ENCODE data around the gene BUD23. TPM values are rescaled to one million over a fixed set of nuclear protein-coding genes. Genes with fewer than 3 reads are reported as not detected.
A peak's percentile ranks its signal among the peaks of the same experiment; 100 is the strongest.

Gene BUD23
- total and polyA plus RNA-seq, 7 donors = 50.4 to 155 (median 96.2) TPM

DNA sequence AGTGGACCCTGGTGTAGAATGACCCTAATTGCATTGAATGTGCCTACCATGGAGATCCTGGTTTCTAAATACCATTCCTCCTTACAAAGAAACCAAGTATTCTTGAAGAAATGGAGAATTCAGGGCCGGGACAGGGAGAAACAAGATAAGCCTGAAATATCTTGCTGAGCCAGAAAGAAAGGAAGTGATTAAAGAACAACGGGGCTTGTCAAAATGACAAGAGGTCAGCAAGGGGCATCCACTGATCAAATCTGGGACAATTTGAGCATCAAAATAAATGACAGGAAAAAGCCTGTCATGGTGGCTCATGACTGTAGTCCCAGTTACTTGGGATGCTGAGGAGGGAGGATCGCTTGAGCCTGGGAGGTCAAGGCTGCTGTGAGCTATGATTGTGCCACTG, 47.1 kb downstream of the BUD23 start:
- Histone ChIP-seq H3K27ac (no peak overlapping the region), H3K4me1 (no peaks in the 10 kb centered on the region), H3K9me3 (no peaks in the 10 kb centered on the region), H3K36me3 (ENCODE audit: insufficient read depth in 1 of 2, low read depth in 1 of 2) (peaks cover 0 to under 1% of the 10 kb centered on the region in 2 donors), H3K27me3 (ENCODE audit: insufficient read depth in 3 of 3, low read length in 2 of 3) (no peaks in the 10 kb centered on the region), H3K4me3 (no peak overlapping the region)
- 33 to 54% (median 40%) methylated on average over 3 of the region's 3 CpGs for WGBS, 3 donors
- ATAC-seq (no peak), DNase-seq (no peak)
- intact Hi-C loops (cut with DNase I) = loop anchor here in 1 of 2 donors (10.0 kb wide), 1 partner anchor 124 kb away; no protein-coding TSS in a partner anchor
- TF ChIP-seq CTCF (IDR thresholded peaks at IDR 0.05) = no peak

GRCh38 chr7:73732397-73732796, 49.0 kb downstream of the BUD23 start:
- WGBS, 3 donors = 59 to 69% (median 63%) methylated on average over 2 of the region's 2 CpGs

GRCh38 chr7:73734619-73735527, 51.5 kb downstream of the BUD23 start:
- Histone ChIP-seq H3K4me1 (no peaks in the 10 kb centered on the region), H3K4me3 (no peak overlapping the region), H3K36me3 (ENCODE audit: insufficient read depth in 1 of 2, low read depth in 1 of 2) (peaks cover 4 to 20% of the 10 kb centered on the region in 2 donors), H3K27me3 (ENCODE audit: insufficient read depth in 3 of 3, low read length in 2 of 3) (no peaks in the 10 kb centered on the region), H3K9me3 (no peaks in the 10 kb centered on the region), H3K27ac (no peak overlapping the region)
- peak; percentile 67 to 84 for DNase-seq
- peak; percentile 52 for TF ChIP-seq CTCF (IDR thresholded peaks at IDR 0.05)
- intact Hi-C loops (cut with DNase I) = loop anchor here in 1 of 2 donors (10.0 kb wide), 1 partner anchor 120 kb away; no protein-coding TSS in a partner anchor
- 64 to 71% (median 65%) methylated on average over 16 of the region's 16 CpGs for WGBS, 3 donors
- ATAC-seq = peak in 3 of 4 donors; percentile 22 to 23 (median 22)

More at GRCh38 chr7:73732397-73732796, 49.0 kb downstream of the BUD23 start:
- no peaks in the 10 kb centered on the region for H3K27me3 ChIP-seq (ENCODE audit: insufficient read depth in 3 of 3, low read length in 2 of 3)
- no peak for TF ChIP-seq CTCF (IDR thresholded peaks at IDR 0.05)
- intact Hi-C loops (cut with DNase I) = loop anchor here in 1 of 2 donors (10.0 kb wide), 1 partner anchor 122 kb away; no protein-coding TSS in a partner anchor
- no peak for ATAC-seq
- DNase-seq = no peak
- no peak overlapping the region for H3K4me3 ChIP-seq
- no peak overlapping the region for H3K27ac ChIP-seq
- H3K4me1 ChIP-seq = no peaks in the 10 kb centered on the region
- H3K9me3 ChIP-seq = no peaks in the 10 kb centered on the region
- peaks cover 4 to 18% of the 10 kb centered on the region in 2 donors for H3K36me3 ChIP-seq (ENCODE audit: insufficient read depth in 1 of 2, low read depth in 1 of 2)

GRCh38 chr7:73735528-73735905, 52.1 kb downstream of the BUD23 start:
- no peak for TF ChIP-seq CTCF (IDR thresholded peaks at IDR 0.05)
- H3K27me3 ChIP-seq (ENCODE audit: insufficient read depth in 3 of 3, low read length in 2 of 3) = no peaks in the 10 kb centered on the region
- WGBS, 3 donors = 94 to 100% (median 97%) methylated on average over 8 of the region's 8 CpGs
- DNase-seq = no peak
- H3K27ac ChIP-seq = no peak overlapping the region
- H3K36me3 ChIP-seq (ENCODE audit: insufficient read depth in 1 of 2, low read depth in 1 of 2) = peaks cover 4 to 20% of the 10 kb centered on the region in 2 donors
- intact Hi-C loops (cut with DNase I) = loop anchor here in 1 of 2 donors (10.0 kb wide), 1 partner anchor 119 kb away; no protein-coding TSS in a partner anchor
- H3K9me3 ChIP-seq = no peaks in the 10 kb centered on the region
- H3K4me1 ChIP-seq = no peaks in the 10 kb centered on the region
- H3K4me3 ChIP-seq = no peak overlapping the region
- ATAC-seq = no peak
